ENCODE data around the gene NSD1. TPM values are rescaled to one million over a fixed set of nuclear protein-coding genes. Genes with fewer than 3 reads are reported as not detected.

The NSD1 gene
- total and polyA plus RNA-seq, 10 of the 15 experiments (the other 5 are each of a cell fraction or from before 2014, with no cell fraction given): 7.0 to 57.9 (median 30.4) TPM

- WGBS (ENCODE audit: insufficient coverage, insufficient replicate concordance, low lambda C conversion rate, missing lambda C conversion rate): 86% methylated on average over 11 of the region's 11 CpGs
- Histone ChIP-seq H3K27ac (ENCODE audit: control insufficient read depth, insufficient read depth) (no peak overlapping the region), H4K20me1 (ENCODE audit: control insufficient read depth, insufficient read depth) (no peaks in the 10 kb centered on the region), H2AFZ (ENCODE audit: control insufficient read depth, low read depth, low read length) (no peak overlapping the region), H3K4me2 (ENCODE audit: control insufficient read depth, insufficient read depth) (no peak overlapping the region), H3K79me2 (ENCODE audit: control insufficient read depth, insufficient read depth, low read length) (peaks cover 30% of the 10 kb centered on the region), H3K36me3 (ENCODE audit: control insufficient read depth in 2 of 2, insufficient read depth in 2 of 2, low read length in 1 of 2) (peaks cover 7 to 16% of the 10 kb centered on the region in 2 experiments), H3K4me3 (no peak overlapping the region), H3K27me3 (replicated peaks in 1 of 2; ENCODE audit: control insufficient read depth in 2 of 2, insufficient read depth in 2 of 2, low read length in 1 of 2) (no peaks in the 10 kb centered on the region), H3K4me1 (ENCODE audit: control insufficient read depth, insufficient read depth, low read length) (peaks cover 29% of the 10 kb centered on the region), H3K9me3 (replicated peaks; ENCODE audit: control insufficient read depth, insufficient read depth, low read length) (no peaks in the 10 kb centered on the region), H3K9ac (ENCODE audit: control insufficient read depth, insufficient read depth, low read length) (no peak overlapping the region)
- SMC1A ChIA-PET (ENCODE audit: uncharacterized antibody, unreplicated experiment): interaction anchor here (1.0 to 4.9 kb wide), 5 partner anchors 8 to 195 kb away, joined by 3 to 26 read pairs (median 10); partner anchors contain the start of gene LMAN2
- ATAC-seq: no peak
- DNase-seq (ENCODE audit: low read depth, low spot score): no peak
- CTCF ChIA-PET: interaction anchor here (1.0 to 3.6 kb wide), 16 partner anchors 7 to 285 kb away, joined by 3 to 56 read pairs (median 13); partner anchors contain the start of gene PDLIM7
- in situ Hi-C loops (cut with MboI): no loop called here
- TF ChIP-seq FOXM1 (IDR thresholded peaks at IDR 0.05; ENCODE audit: low read depth, low read length) (no peak), NBN (IDR thresholded peaks at IDR 0.05) (no peak), MYB (IDR thresholded peaks at IDR 0.05; ENCODE audit: borderline replicate concordance, low read depth, low read length) (no peak), GABPA (IDR thresholded peaks at IDR 0.05; ENCODE audit: low read depth) (no peak), PAX5 (IDR thresholded peaks at IDR 0.05; ENCODE audit: borderline replicate concordance, low read depth, low read length) (no peak), FOXK2 (IDR thresholded peaks at IDR 0.05) (no peak), SKIL (IDR thresholded peaks at IDR 0.05; ENCODE audit: low read depth, poor library complexity, severe bottlenecking) (no peak)
- RAD21 ChIA-PET (ENCODE audit: unreplicated experiment): interaction anchor here (1.5 to 1.7 kb wide), 3 partner anchors 84 to 199 kb away, joined by 3 to 6 read pairs (median 4); no protein-coding TSS in a partner anchor
- BruUV-seq (replicated peaks): no TSS peak
- FAIRE-seq: no peak
- intact Hi-C loops (cut with micrococcal nuclease; ENCODE audit: unreplicated experiment): loop anchor here (2.0 to 10.0 kb wide), 2 partner anchors 148 to 286 kb away; partner anchors contain the start of gene TMED9
- POLR2A ChIA-PET: interaction anchor here (1.0 kb wide), 1 partner anchor 120 kb away, joined by 4 read pairs; no protein-coding TSS in a partner anchor
Measured at GRCh38 chr5:177308740-177309139, 175.2 kb downstream of the NSD1 start.
